OCI-LY7 (cell line): ENCODE data around the gene ERVFRD-1. TPM values are rescaled to one million over a fixed set of nuclear protein-coding genes. Genes with fewer than 3 reads are reported as not detected.

Source experiments
- BruUV-seq: library from RNA; stranded (reverse); fragments of 400-500 nt; replicated peaks from 2 replicates; lab custom pipeline; 2021; lab: Mats Ljungman, UMichigan
- CTCF ChIA-PET: fragments of 300-600 bp; sonication (Branson Sonifier 250); formaldehyde crosslinking; loops from one replicate; lab custom pipeline; 2022; ENCODE audit warnings: antibody characterized with exemption; ENCODE audit not compliant: unreplicated experiment; lab: Charles Lee
- POLR2A ChIA-PET: fragments of 300-600 bp; sonication (Branson Sonifier 250); formaldehyde crosslinking; loops from one replicate; lab custom pipeline; 2022; ENCODE audit warnings: antibody characterized with exemption; lab: Charles Lee
- DNase-seq: peaks from one replicate; pipeline ENCODE4 v3.0.0-alpha.2; 2015; ENCODE audit warnings: low spot score
- H2AFZ ChIP-seq: fragments of 200-600 bp; sonication (generic), shearing (Covaris generic); 2 replicates; pipeline ENCODE4 v1.6.1; 2014; ENCODE audit warnings: mild to moderate bottlenecking, antibody characterized with exemption, low read length, moderate library complexity
- H3K27ac ChIP-seq: fragments of 200-600 bp; sonication (generic); 2 replicates; pipeline ENCODE4 v1.5.1; 2014; ENCODE audit warnings: mixed run types, low read depth, mild to moderate bottlenecking, moderate library complexity, low read length, inconsistent platforms; ENCODE audit not compliant: poor library complexity, severe bottlenecking
- H3K36me3 ChIP-seq: fragments of 200-600 bp; sonication (generic); 2 replicates; pipeline ENCODE4 v1.6.1; 2014; ENCODE audit warnings: mild to moderate bottlenecking, antibody characterized with exemption, low read length, moderate library complexity, mixed read lengths; ENCODE audit not compliant: insufficient read depth
- H3K4me1 ChIP-seq: fragments of 200-600 bp; sonication (generic); 2 replicates; pipeline ENCODE4 v1.5.1; 2014; ENCODE audit warnings: mild to moderate bottlenecking, low read length; ENCODE audit not compliant: insufficient read depth, poor library complexity, severe bottlenecking
- H3K4me2 ChIP-seq: fragments of 200-600 bp; sonication (generic); 2 replicates; pipeline ENCODE4 v1.6.1; 2014; ENCODE audit warnings: mild to moderate bottlenecking, low read length
- H3K4me3 ChIP-seq: fragments of 200-600 bp; sonication (generic); 2 replicates; pipeline ENCODE4 v1.5.1; 2014; ENCODE audit warnings: mild to moderate bottlenecking, low read depth, low read length; ENCODE audit not compliant: poor library complexity, severe bottlenecking
- H3K79me2 ChIP-seq: fragments of 200-600 bp; sonication (generic); 2 replicates; pipeline ENCODE4 v1.6.1; 2016; ENCODE audit warnings: low read depth, mild to moderate bottlenecking, low read length, moderate library complexity, mixed read lengths; ENCODE audit not compliant: insufficient read depth
- H3K9me2 ChIP-seq: fragments of 200-600 bp; sonication (generic); 2 replicates; pipeline ENCODE4 v1.6.1; 2016; ENCODE audit warnings: mild to moderate bottlenecking, low read length, mixed read lengths; ENCODE audit not compliant: insufficient read depth
- H3K9me3 ChIP-seq: fragments of 200-600 bp; sonication (generic); 2 replicates; pipeline ENCODE4 v1.6.1; 2014; ENCODE audit warnings: mild to moderate bottlenecking, mixed run types, low read length, mixed read lengths
- H4K20me1 ChIP-seq: fragments of 200-600 bp; sonication (generic); 2 replicates; pipeline ENCODE4 v1.6.1; 2014; ENCODE audit warnings: mild to moderate bottlenecking, antibody characterized with exemption, low read length, moderate library complexity, mixed read lengths; ENCODE audit not compliant: insufficient read depth
- EZH2phosphoT487 ChIP-seq: fragments of 200-600 bp; sonication (generic); IDR thresholded peaks from 2 replicates; pipeline ENCODE4 v1.6.1; 2018; ENCODE audit warnings: low read depth, borderline replicate concordance, mild to moderate bottlenecking, mixed run types, antibody characterized with exemption, low read length, moderate library complexity, mixed read lengths
- intact Hi-C: fragments of 100-400 bp; cut with micrococcal nuclease; formaldehyde crosslinking; loops from one replicate; pipeline ENCODE4 v1.10.0; 2022; ENCODE audit not compliant: unreplicated experiment
- total RNA-seq, 2 experiments: library from RNA; depleted of rRNA in 1 of 2; stranded (reverse); fragments of >200 nt in 1 of 2; shearing (Covaris generic) in 1 of 2; gene quantifications; 2 replicates each; pipeline ENCODE4 v1.2.3, GENCODE V29; 2014 to 2022
- TF ChIP-seq, protein P1 (sequence below): fragments of 200-600 bp; sonication (generic); conservative IDR thresholded peaks from 2 replicates; pipeline ENCODE4 v1.5.1; 2014; ENCODE audit warnings: mild to moderate bottlenecking, antibody characterized with exemption, low read length, moderate library complexity, mixed read lengths

ERVFRD-1 gene
- total RNA-seq, 2 experiments from 2014 or later: not detected

DNA sequence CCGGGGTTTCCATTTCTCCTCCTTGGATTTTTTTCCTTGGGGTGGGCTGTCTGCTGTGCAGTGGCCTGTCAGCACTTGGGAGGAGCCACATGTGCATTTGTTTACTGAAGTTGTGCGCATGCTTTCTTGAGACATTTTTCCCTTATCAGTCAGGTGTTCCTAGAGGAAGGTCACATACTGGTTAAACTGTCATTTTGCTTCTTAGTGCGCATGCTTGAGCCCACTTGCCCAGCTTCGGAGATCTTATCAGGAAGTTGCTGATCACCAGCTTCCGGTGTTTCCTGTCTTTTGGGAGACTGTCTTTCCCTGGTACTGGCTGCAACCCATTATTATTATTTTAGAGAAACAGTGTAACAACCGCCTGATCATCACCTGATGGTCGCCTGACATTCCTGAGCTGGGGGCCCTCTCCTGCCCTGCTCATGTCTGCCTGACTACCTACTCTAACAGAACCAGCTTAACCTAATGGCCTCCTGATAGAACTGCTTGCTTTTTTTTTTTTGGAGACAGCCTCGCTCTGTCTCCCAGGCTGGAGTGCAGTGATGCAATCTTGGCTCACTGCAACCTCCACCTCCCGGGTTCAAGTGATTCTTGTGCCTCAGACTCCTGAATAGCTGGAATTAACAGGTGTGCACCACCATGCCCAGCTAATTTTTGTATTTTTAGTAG is 378 bp upstream of the ERVFRD-1 start:
- H3K4me3 ChIP-seq: no peak overlapping the region
- peaks cover 30% of the 10 kb centered on the region; the same call in 1 of the 2 replicates for H3K79me2 ChIP-seq
- no peaks in the 10 kb centered on the region for H3K9me2 ChIP-seq
- H3K27ac ChIP-seq: no peak overlapping the region
- intact Hi-C loops: no loop called here
- H4K20me1 ChIP-seq: peaks cover 10% of the 10 kb centered on the region; the same call in 1 of the 2 replicates
- no peak for TF ChIP-seq EZH2phosphoT487
- TF ChIP-seq, protein P1, sequence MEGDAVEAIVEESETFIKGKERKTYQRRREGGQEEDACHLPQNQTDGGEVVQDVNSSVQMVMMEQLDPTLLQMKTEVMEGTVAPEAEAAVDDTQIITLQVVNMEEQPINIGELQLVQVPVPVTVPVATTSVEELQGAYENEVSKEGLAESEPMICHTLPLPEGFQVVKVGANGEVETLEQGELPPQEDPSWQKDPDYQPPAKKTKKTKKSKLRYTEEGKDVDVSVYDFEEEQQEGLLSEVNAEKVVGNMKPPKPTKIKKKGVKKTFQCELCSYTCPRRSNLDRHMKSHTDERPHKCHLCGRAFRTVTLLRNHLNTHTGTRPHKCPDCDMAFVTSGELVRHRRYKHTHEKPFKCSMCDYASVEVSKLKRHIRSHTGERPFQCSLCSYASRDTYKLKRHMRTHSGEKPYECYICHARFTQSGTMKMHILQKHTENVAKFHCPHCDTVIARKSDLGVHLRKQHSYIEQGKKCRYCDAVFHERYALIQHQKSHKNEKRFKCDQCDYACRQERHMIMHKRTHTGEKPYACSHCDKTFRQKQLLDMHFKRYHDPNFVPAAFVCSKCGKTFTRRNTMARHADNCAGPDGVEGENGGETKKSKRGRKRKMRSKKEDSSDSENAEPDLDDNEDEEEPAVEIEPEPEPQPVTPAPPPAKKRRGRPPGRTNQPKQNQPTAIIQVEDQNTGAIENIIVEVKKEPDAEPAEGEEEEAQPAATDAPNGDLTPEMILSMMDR: no peak
- BruUV-seq: no TSS peak
- ChIA-PET POLR2A (no interaction called here), CTCF (no interaction called here)
- no peaks in the 10 kb centered on the region for H3K9me3 ChIP-seq
- no peak overlapping the region for H3K4me2 ChIP-seq
- no peak overlapping the region for H2AFZ ChIP-seq
- H3K4me1 ChIP-seq: no peaks in the 10 kb centered on the region
- DNase-seq: no peak
- H3K36me3 ChIP-seq: peaks cover 9% of the 10 kb centered on the region; the same call in 1 of the 2 replicates

DNA sequence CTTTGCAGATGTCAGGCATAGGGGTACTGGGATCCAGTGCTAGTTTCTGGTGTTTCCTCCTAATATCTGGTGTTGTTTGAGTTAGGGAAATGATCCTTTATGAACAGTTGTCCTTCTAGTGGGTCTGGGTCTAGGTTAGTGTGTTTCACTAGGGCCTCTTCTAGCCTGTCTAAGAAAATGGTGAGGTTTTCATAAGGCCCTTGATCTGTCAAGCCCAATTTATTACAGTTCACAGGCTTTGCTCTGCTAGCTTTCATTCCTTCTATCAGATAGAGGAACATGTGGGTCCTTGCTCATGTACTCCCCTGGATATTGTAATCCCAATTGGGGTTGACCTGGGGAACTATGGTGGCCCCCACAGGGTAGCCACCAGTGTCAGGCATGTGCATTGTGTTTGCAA is 2.8 kb downstream of the ERVFRD-1 start:
- TF ChIP-seq EZH2phosphoT487: no peak
- TF ChIP-seq, protein P1: no peak
- Histone ChIP-seq H3K9me3 (no peaks in the 10 kb centered on the region), H2AFZ (no peak overlapping the region), H3K4me3 (no peak overlapping the region), H3K9me2 (no peaks in the 10 kb centered on the region), H3K79me2 (peaks cover 45% of the 10 kb centered on the region), H4K20me1 (peaks cover 28% of the 10 kb centered on the region; the same call in 1 of the 2 replicates), H3K27ac (no peak overlapping the region), H3K4me1 (no peaks in the 10 kb centered on the region), H3K36me3 (peaks cover 9% of the 10 kb centered on the region; the same call in 1 of the 2 replicates), H3K4me2 (no peak overlapping the region)
- BruUV-seq: no TSS peak
- CTCF ChIA-PET: no interaction called here
- no peak for DNase-seq
- intact Hi-C loops: no loop called here
- POLR2A ChIA-PET: interaction anchor here (0.6 kb wide), 1 partner anchor 574 kb away, joined by 3 read pairs; no protein-coding TSS in a partner anchor

DNA sequence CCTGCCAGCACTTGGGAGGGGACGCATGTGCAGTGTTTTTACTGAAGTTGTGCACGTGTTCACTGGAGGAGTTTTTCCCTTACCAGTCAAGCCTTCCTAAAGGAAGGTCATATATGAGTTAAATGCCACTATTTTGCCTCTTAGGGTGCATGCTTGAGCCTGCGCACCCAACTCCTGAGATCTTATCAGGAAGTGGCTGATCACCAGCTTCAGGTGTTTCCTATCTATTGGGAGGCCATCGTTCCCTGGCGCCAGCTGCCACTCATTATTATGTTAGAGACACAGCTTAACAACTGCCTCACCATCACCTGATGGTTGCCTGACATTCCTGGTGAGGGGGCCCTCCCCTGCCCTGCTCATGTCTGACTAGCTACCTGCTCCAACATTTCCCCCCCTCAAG is 8.5 kb downstream of the ERVFRD-1 start:
- no TSS peak for BruUV-seq

More for the DNA sequence above, 8.5 kb downstream of the ERVFRD-1 start:
- H4K20me1 ChIP-seq: peaks cover 21% of the 10 kb centered on the region; the same call in 1 of the 2 replicates
- peaks cover 84% of the 10 kb centered on the region for H3K79me2 ChIP-seq
- no peak overlapping the region for H3K4me3 ChIP-seq
- H3K9me3 ChIP-seq: peaks cover 9% of the 10 kb centered on the region; the same call in 1 of the 2 replicates
- intact Hi-C loops: no loop called here
- DNase-seq: no peak
- H3K27ac ChIP-seq: no peak overlapping the region
- no peak overlapping the region for H3K4me2 ChIP-seq
- H3K9me2 ChIP-seq: no peaks in the 10 kb centered on the region
- H2AFZ ChIP-seq: no peak overlapping the region
- TF ChIP-seq, protein P1: no peak
- TF ChIP-seq EZH2phosphoT487: no peak
- H3K36me3 ChIP-seq: peaks cover 59% of the 10 kb centered on the region
- H3K4me1 ChIP-seq: no peaks in the 10 kb centered on the region
- POLR2A ChIA-PET: no interaction called here
- CTCF ChIA-PET: no interaction called here
